ENCODE results near the gene BHLHA9. TPM values are rescaled to one million over a fixed set of nuclear protein-coding genes. Genes with fewer than 3 reads are reported as not detected.
"Not testable (repeated sequence)": the region's sequence is repeated elsewhere in the genome, so short reads cannot be mapped to it uniquely, and the experiment has no call there.

Gene BHLHA9
- total RNA-seq, 4 donors from 2014 or later = not detected

GRCh38 chr17:1234455-1234854, 35.8 kb upstream of the BHLHA9 start:
- Histone ChIP-seq H3K27me3 (peaks cover 49% of the 10 kb centered on the region), H3K36me3 (no peaks in the 10 kb centered on the region), H3K27ac (no peak overlapping the region), H3K4me3 (no peak overlapping the region), H3K4me1 (peaks cover 0 to 18% (median 8%) of the 10 kb centered on the region in 3 donors), H3K9me3 (no peaks in the 10 kb centered on the region)
- TF ChIP-seq EP300 (IDR thresholded peaks at IDR 0.05) (no peak), POLR2AphosphoS5 (IDR thresholded peaks at IDR 0.05) (no peak), CTCF (IDR thresholded peaks at IDR 0.05) (no peak), POLR2A (IDR thresholded peaks at IDR 0.05) (no peak)
- WGBS, 2 donors (ENCODE audit: low coverage in 1 of 2) = 83 to 100% methylated on average over 1 to 4 of the region's 4 CpGs
- ATAC-seq = no peak

- ATAC-seq = no peak
- Histone ChIP-seq H3K27me3 (peaks cover 34% of the 10 kb centered on the region), H3K4me1 (no peaks in the 10 kb centered on the region), H3K9me3 (no peaks in the 10 kb centered on the region), H3K36me3 (no peaks in the 10 kb centered on the region), H3K4me3 (no peak overlapping the region), H3K27ac (no peak overlapping the region)
- 97% methylated on average over 6 of the region's 6 CpGs; no CpG with 5 or more reads in 1 of the 2 donors for WGBS, 2 donors (ENCODE audit: low coverage in 1 of 2)
- no peak for TF ChIP-seq POLR2AphosphoS5 (IDR thresholded peaks at IDR 0.05)
- TF ChIP-seq POLR2A (IDR thresholded peaks at IDR 0.05) = no peak
- no peak for TF ChIP-seq EP300 (IDR thresholded peaks at IDR 0.05)
- no peak for TF ChIP-seq CTCF (IDR thresholded peaks at IDR 0.05)
Measured at GRCh38 chr17:1237471-1237870, 32.8 kb upstream of the BHLHA9 start.

- ATAC-seq = no peak
- Histone ChIP-seq H3K4me3 (no peak overlapping the region), H3K27ac (no peak overlapping the region), H3K9me3 (no peaks in the 10 kb centered on the region), H3K36me3 (no peaks in the 10 kb centered on the region), H3K4me1 (no peaks in the 10 kb centered on the region), H3K27me3 (peaks cover 20% of the 10 kb centered on the region)
- WGBS, 2 donors (ENCODE audit: low coverage in 1 of 2) = 73 to 95% methylated on average over 10 to 11 of the region's 11 CpGs
- TF ChIP-seq CTCF (IDR thresholded peaks at IDR 0.05) (no peak), EP300 (IDR thresholded peaks at IDR 0.05) (no peak), POLR2A (IDR thresholded peaks at IDR 0.05) (no peak), POLR2AphosphoS5 (IDR thresholded peaks at IDR 0.05) (no peak)
Measured at GRCh38 chr17:1239210-1239609, 31.0 kb upstream of the BHLHA9 start.

GRCh38 chr17:1240426-1240825, 29.8 kb upstream of the BHLHA9 start:
- 53 to 96% methylated on average over 4 of the region's 11 CpGs for WGBS, 2 donors (ENCODE audit: low coverage in 1 of 2)
- not testable (repeated sequence) for H3K4me1 ChIP-seq, H3K27ac ChIP-seq, ATAC-seq, H3K9me3 ChIP-seq, H3K4me3 ChIP-seq, H3K36me3 ChIP-seq
- peaks cover 20% of the 10 kb centered on the region for H3K27me3 ChIP-seq

- TF ChIP-seq CTCF (IDR thresholded peaks at IDR 0.05) (no peak), POLR2A (IDR thresholded peaks at IDR 0.05) (no peak), POLR2AphosphoS5 (IDR thresholded peaks at IDR 0.05) (no peak), EP300 (IDR thresholded peaks at IDR 0.05) (no peak)
- Histone ChIP-seq H3K4me1 (no peaks in the 10 kb centered on the region), H3K9me3 (no peaks in the 10 kb centered on the region), H3K27ac (peak overlapping the region in 1 of 4 donors; percentile 6), H3K4me3 (no peak overlapping the region), H3K36me3 (no peaks in the 10 kb centered on the region), H3K27me3 (peaks cover 20% of the 10 kb centered on the region)
- peak; percentile 91 for ATAC-seq
- 21% methylated on average over 8 of the region's 9 CpGs; no CpG with 5 or more reads in 1 of the 2 donors for WGBS, 2 donors (ENCODE audit: low coverage in 1 of 2)
Measured at GRCh38 chr17:1241929-1242328, 28.3 kb upstream of the BHLHA9 start.
